Fibroblast of lung (primary cell): Measurements from ENCODE around the gene HM13.

Experiments used
- EZH2 ChIP-seq: IDR thresholded peaks from 2 replicates; pipeline ENCODE4 v1.5.1; 2012; ENCODE audit warnings: low read length, control low read depth, mild to moderate bottlenecking; ENCODE audit errors: missing control alignments
- TF ChIP-seq, protein P1 (sequence below), 2 donors: IDR thresholded peaks in 1 of 2; conservative IDR thresholded peaks in 1 of 2; 1 replicate in 1 of 2; 2 replicates in 1 of 2; pipeline ENCODE4 v1.5.1; 2011 to 2012; ENCODE audit warnings: low read length in 2 of 2, control low read depth in 1 of 2, inconsistent platforms in 1 of 2, low read depth in 1 of 2, mild to moderate bottlenecking in 1 of 2

DNA sequence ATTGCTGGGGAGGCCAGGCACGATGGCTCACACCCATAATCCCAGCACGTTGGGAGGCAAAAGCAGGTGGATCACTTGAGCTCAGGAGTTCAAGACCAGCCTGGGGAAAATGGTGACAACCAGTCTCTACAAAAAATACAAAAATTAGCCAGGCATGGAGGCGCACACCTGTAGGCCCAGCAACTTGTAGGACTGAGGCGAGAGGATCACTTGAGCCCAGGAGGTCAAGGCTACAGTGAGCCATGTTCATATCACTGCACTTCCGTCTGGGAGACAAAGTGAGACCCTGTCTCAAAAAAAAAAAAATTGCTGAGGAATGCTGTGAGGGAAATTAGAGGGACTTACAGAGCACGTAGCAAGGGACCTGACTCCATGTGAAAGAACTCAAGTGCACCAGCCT lies 50.0 kb downstream of the HM13 start:
- TF ChIP-seq, protein P1, sequence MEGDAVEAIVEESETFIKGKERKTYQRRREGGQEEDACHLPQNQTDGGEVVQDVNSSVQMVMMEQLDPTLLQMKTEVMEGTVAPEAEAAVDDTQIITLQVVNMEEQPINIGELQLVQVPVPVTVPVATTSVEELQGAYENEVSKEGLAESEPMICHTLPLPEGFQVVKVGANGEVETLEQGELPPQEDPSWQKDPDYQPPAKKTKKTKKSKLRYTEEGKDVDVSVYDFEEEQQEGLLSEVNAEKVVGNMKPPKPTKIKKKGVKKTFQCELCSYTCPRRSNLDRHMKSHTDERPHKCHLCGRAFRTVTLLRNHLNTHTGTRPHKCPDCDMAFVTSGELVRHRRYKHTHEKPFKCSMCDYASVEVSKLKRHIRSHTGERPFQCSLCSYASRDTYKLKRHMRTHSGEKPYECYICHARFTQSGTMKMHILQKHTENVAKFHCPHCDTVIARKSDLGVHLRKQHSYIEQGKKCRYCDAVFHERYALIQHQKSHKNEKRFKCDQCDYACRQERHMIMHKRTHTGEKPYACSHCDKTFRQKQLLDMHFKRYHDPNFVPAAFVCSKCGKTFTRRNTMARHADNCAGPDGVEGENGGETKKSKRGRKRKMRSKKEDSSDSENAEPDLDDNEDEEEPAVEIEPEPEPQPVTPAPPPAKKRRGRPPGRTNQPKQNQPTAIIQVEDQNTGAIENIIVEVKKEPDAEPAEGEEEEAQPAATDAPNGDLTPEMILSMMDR (conservative IDR thresholded peaks at IDR 0.05 in 1 of 2, IDR thresholded peaks at IDR 0.05 in 1 of 2; ENCODE audit: low read depth in 1 of 2, low read length in 2 of 2), result no peak
- TF ChIP-seq EZH2, result no peak
